ENCODE measurements around the gene NCOA3. TPM values are rescaled to one million over a fixed set of nuclear protein-coding genes. Genes with fewer than 3 reads are reported as not detected.
A peak's percentile ranks its signal among the peaks of the same experiment; 100 is the strongest.

NCOA3 gene
- total RNA-seq, 1 donor from 2014 or later, result 187 TPM

DNA sequence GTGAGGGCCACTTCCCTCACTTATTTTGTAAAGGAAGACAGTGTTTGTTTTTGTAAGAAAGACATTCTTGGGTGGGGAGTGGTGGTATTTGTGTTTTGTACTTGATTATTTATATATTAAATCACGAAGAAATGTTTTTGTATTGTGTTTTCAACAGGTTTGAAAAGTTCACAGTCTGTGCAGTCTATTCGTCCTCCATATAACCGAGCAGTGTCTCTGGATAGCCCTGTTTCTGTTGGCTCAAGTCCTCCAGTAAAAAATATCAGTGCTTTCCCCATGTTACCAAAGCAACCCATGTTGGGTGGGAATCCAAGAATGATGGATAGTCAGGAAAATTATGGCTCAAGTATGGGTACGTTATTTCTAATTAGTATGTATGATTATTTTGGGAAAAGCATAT lies 137.2 kb downstream of the NCOA3 start:
- Mint-ChIP-seq H3K9me3 (no peaks in the 10 kb centered on the region), H3K27me3 (no peaks in the 10 kb centered on the region), H3K36me3 (ENCODE audit: low read depth) (peaks cover 87% of the 10 kb centered on the region), H3K4me1 (no peaks in the 10 kb centered on the region), H3K27ac (no peak overlapping the region), H3K4me3 (no peak overlapping the region)
- no peak for DNase-seq
- CTCF ChIA-PET, result no interaction called here
- intact Hi-C loops (cut with micrococcal nuclease), result no loop called here
- TF ChIP-seq, protein P1, sequence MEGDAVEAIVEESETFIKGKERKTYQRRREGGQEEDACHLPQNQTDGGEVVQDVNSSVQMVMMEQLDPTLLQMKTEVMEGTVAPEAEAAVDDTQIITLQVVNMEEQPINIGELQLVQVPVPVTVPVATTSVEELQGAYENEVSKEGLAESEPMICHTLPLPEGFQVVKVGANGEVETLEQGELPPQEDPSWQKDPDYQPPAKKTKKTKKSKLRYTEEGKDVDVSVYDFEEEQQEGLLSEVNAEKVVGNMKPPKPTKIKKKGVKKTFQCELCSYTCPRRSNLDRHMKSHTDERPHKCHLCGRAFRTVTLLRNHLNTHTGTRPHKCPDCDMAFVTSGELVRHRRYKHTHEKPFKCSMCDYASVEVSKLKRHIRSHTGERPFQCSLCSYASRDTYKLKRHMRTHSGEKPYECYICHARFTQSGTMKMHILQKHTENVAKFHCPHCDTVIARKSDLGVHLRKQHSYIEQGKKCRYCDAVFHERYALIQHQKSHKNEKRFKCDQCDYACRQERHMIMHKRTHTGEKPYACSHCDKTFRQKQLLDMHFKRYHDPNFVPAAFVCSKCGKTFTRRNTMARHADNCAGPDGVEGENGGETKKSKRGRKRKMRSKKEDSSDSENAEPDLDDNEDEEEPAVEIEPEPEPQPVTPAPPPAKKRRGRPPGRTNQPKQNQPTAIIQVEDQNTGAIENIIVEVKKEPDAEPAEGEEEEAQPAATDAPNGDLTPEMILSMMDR (IDR thresholded peaks at IDR 0.05), result no peak
- POLR2A ChIA-PET, result no interaction called here
- no peak for ATAC-seq (ENCODE audit: low read depth)

DNA sequence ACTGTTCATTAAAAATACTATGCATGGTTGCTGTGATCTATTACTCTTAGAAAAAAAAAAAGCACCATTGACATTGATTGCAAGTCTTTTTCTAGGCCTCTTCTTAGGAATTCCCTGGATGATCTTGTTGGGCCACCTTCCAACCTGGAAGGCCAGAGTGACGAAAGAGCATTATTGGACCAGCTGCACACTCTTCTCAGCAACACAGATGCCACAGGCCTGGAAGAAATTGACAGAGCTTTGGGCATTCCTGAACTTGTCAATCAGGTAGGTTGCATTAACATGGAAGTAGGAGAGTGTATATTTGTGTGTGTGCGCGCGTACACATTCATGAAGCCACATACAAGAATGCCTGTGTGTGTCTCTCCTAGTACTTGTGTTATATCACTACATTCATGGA lies 140.4 kb downstream of the NCOA3 start:
- peak overlapping the region; percentile 30 for H3K27ac Mint-ChIP-seq
- ATAC-seq (ENCODE audit: low read depth), result no peak
- TF ChIP-seq, protein P1 (IDR thresholded peaks at IDR 0.05), result no peak
- H3K36me3 Mint-ChIP-seq (ENCODE audit: low read depth), result peaks cover 84% of the 10 kb centered on the region
- ChIA-PET POLR2A (interaction anchor here (0.7 kb wide), 1 partner anchor 82 kb away, joined by 3 read pairs; no protein-coding TSS in a partner anchor), CTCF (no interaction called here)
- intact Hi-C loops (cut with micrococcal nuclease), result no loop called here
- DNase-seq, result no peak
- H3K9me3 Mint-ChIP-seq, result no peaks in the 10 kb centered on the region
- H3K27me3 Mint-ChIP-seq, result no peaks in the 10 kb centered on the region
- H3K4me1 Mint-ChIP-seq, result no peaks in the 10 kb centered on the region
- no peak overlapping the region for H3K4me3 Mint-ChIP-seq

DNA sequence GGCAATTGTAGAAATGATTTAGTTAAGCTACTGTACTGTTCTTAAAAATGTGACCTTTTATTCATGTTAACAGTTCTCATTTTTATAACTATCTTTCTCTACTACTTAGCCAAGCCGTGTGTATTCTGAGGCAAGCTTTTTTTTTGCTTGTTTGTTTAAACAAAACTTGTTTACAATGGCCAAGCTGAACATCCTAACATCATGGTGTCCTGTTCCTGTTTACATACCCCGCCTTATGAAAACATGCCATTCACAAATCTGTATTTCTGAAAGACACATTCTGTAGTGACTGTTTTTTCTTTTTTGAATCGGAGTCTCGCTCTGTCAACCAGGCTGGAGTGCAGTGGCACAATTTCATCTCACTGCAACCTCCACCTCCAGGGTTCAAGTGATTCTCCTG lies 140.9 kb downstream of the NCOA3 start:
- POLR2A ChIA-PET, result interaction anchor here (0.7 kb wide), 1 partner anchor 82 kb away, joined by 3 read pairs; no protein-coding TSS in a partner anchor
- H3K27me3 Mint-ChIP-seq, result no peaks in the 10 kb centered on the region

DNA sequence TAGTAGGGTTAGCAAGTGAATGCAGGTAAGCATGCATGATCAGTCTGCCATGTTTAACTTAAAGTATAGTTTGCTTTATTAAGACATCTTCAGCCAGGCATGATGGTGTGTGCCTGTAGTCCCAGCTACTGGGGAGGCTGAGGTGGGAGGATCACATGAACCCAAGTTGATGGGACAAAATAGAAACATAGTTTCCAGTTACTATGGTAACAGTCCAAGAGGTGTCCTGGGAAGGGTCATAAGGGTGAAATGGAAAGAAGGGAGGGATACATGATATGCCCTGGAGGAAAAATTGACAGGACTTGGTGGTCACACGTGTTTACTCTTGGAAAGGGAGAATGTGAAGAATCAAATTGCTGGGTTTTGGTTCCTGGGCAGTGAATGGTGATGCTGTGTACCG lies 143.9 kb downstream of the NCOA3 start:
- DNase-seq (no peak), ATAC-seq (ENCODE audit: low read depth) (no peak)
- Mint-ChIP-seq H3K36me3 (ENCODE audit: low read depth) (peaks cover 84% of the 10 kb centered on the region), H3K27ac (peak overlapping the region; percentile 11), H3K27me3 (no peaks in the 10 kb centered on the region), H3K9me3 (no peaks in the 10 kb centered on the region), H3K4me3 (no peak overlapping the region), H3K4me1 (no peaks in the 10 kb centered on the region)
- TF ChIP-seq, protein P1 (IDR thresholded peaks at IDR 0.05), result no peak
- CTCF ChIA-PET, result interaction anchor here (1.0 kb wide), 1 partner anchor 371 kb away, joined by 3 read pairs; no protein-coding TSS in a partner anchor
- intact Hi-C loops (cut with micrococcal nuclease), result no loop called here
- POLR2A ChIA-PET, result no interaction called here

More for the DNA sequence above, 140.9 kb downstream of the NCOA3 start:
- CTCF ChIA-PET, result no interaction called here
- DNase-seq, result no peak
- Mint-ChIP-seq H3K9me3 (no peaks in the 10 kb centered on the region), H3K4me3 (no peak overlapping the region), H3K27ac (peak overlapping the region; percentile 59), H3K36me3 (ENCODE audit: low read depth) (peaks cover 84% of the 10 kb centered on the region), H3K4me1 (no peaks in the 10 kb centered on the region)
- TF ChIP-seq, protein P1 (IDR thresholded peaks at IDR 0.05), result no peak
- intact Hi-C loops (cut with micrococcal nuclease), result no loop called here
- ATAC-seq (ENCODE audit: low read depth), result no peak

DNA sequence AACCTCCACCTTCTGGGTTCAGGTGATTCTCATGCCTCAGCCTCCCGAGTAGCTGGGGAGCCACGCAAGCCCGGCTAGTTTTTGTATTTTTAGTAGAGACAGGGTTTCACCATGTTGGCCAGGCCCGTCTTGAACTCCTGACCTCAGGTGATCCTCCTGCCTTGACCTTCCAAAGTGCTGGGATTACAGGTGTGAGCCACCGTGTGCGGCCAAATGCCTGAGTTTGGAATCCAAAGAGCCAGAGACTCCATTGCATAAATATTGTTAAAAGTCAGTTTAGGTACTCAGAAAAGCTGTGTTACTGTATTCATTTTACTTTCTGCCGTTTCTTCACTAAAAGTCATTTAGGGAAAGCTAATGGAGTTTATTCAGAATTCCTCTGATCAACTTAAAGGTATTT lies 146.3 kb downstream of the NCOA3 start:
- ChIA-PET CTCF (no interaction called here), POLR2A (no interaction called here)
- Mint-ChIP-seq H3K4me3 (no peak overlapping the region), H3K27me3 (no peaks in the 10 kb centered on the region), H3K27ac (no peak overlapping the region), H3K9me3 (no peaks in the 10 kb centered on the region), H3K36me3 (ENCODE audit: low read depth) (peaks cover 88% of the 10 kb centered on the region), H3K4me1 (no peaks in the 10 kb centered on the region)
- ATAC-seq (ENCODE audit: low read depth) (no peak), DNase-seq (no peak)
- TF ChIP-seq, protein P1 (IDR thresholded peaks at IDR 0.05), result no peak
- intact Hi-C loops (cut with micrococcal nuclease), result no loop called here

Measured in activated B cell treated with CpG ODN at 0.5 μM for 24 hours (primary cell).